Measurements from ENCODE around the gene CCR5AS. TPM values are rescaled to one million over a fixed set of nuclear protein-coding genes. Genes with fewer than 3 reads are reported as not detected.
"Not testable (repeated sequence)": the region's sequence is repeated elsewhere in the genome, so short reads cannot be mapped to it uniquely, and the experiment has no call there.

The CCR5AS gene

GRCh38 chr3:46335541-46335940 lies 71.3 kb downstream of the CCR5AS start:
- Mint-ChIP-seq H3K4me1 (peaks cover 11% of the 10 kb centered on the region), H3K4me3 (no peak overlapping the region), H3K9me3 (peaks cover 30% of the 10 kb centered on the region), H3K27ac (no peak overlapping the region), H3K36me3 (ENCODE audit: low read depth) (peaks cover 18% of the 10 kb centered on the region), H3K27me3 (peaks cover 28% of the 10 kb centered on the region)
- DNase-seq: no peak
- intact Hi-C loops (cut with micrococcal nuclease): no loop called here

GRCh38 chr3:46334741-46335478 lies 72.0 kb downstream of the CCR5AS start:
- intact Hi-C loops (cut with micrococcal nuclease): no loop called here
- Mint-ChIP-seq H3K9me3 (peaks cover 26% of the 10 kb centered on the region), H3K27ac (no peak overlapping the region), H3K27me3 (peaks cover 28% of the 10 kb centered on the region), H3K4me1 (peaks cover 11% of the 10 kb centered on the region), H3K4me3 (no peak overlapping the region), H3K36me3 (ENCODE audit: low read depth) (peaks cover 17% of the 10 kb centered on the region)
- DNase-seq: peak; percentile 48

GRCh38 chr3:46330676-46331075 lies 76.2 kb downstream of the CCR5AS start:
- peaks cover 12% of the 10 kb centered on the region for H3K9me3 Mint-ChIP-seq
- H3K27ac Mint-ChIP-seq; H3K4me1 Mint-ChIP-seq; H3K36me3 Mint-ChIP-seq (ENCODE audit: low read depth); intact Hi-C loops (cut with micrococcal nuclease); H3K4me3 Mint-ChIP-seq: not testable (repeated sequence)
- peaks cover 28% of the 10 kb centered on the region for H3K27me3 Mint-ChIP-seq
- DNase-seq: peak; percentile 47

GRCh38 chr3:46325645-46326300 lies 81.1 kb downstream of the CCR5AS start:
- Mint-ChIP-seq H3K9me3 (peaks cover 8% of the 10 kb centered on the region), H3K4me1 (no peaks in the 10 kb centered on the region), H3K36me3 (ENCODE audit: low read depth) (peaks cover 4% of the 10 kb centered on the region), H3K27ac (no peak overlapping the region), H3K27me3 (peaks cover 25% of the 10 kb centered on the region), H3K4me3 (no peak overlapping the region)
- DNase-seq: peak; percentile 48
- intact Hi-C loops (cut with micrococcal nuclease): no loop called here

- peaks cover 12% of the 10 kb centered on the region for H3K9me3 Mint-ChIP-seq
- H3K4me1 Mint-ChIP-seq: no peaks in the 10 kb centered on the region
- H3K27ac Mint-ChIP-seq: no peak overlapping the region
- intact Hi-C loops (cut with micrococcal nuclease): no loop called here
- peaks cover 4% of the 10 kb centered on the region for H3K36me3 Mint-ChIP-seq (ENCODE audit: low read depth)
- peaks cover 28% of the 10 kb centered on the region for H3K27me3 Mint-ChIP-seq
- H3K4me3 Mint-ChIP-seq: no peak overlapping the region
- DNase-seq: peak; percentile 37
Measured at GRCh38 chr3:46324036-46324435, 82.8 kb downstream of the CCR5AS start.

GRCh38 chr3:46321461-46322104 lies 85.3 kb downstream of the CCR5AS start:
- no peak for DNase-seq
- Mint-ChIP-seq H3K36me3 (ENCODE audit: low read depth) (peaks cover 4% of the 10 kb centered on the region), H3K27me3 (peaks cover 37% of the 10 kb centered on the region), H3K27ac (no peak overlapping the region), H3K4me3 (no peak overlapping the region), H3K4me1 (no peaks in the 10 kb centered on the region), H3K9me3 (peaks cover 12% of the 10 kb centered on the region)
- intact Hi-C loops (cut with micrococcal nuclease): no loop called here

GRCh38 chr3:46318207-46318927 lies 88.5 kb downstream of the CCR5AS start:
- Mint-ChIP-seq H3K36me3 (ENCODE audit: low read depth) (peaks cover under 1% of the 10 kb centered on the region), H3K4me1 (peaks cover 3% of the 10 kb centered on the region), H3K27ac (no peak overlapping the region), H3K4me3 (no peak overlapping the region), H3K9me3 (peaks cover 18% of the 10 kb centered on the region), H3K27me3 (peaks cover 45% of the 10 kb centered on the region)
- intact Hi-C loops (cut with micrococcal nuclease): no loop called here
- peak; percentile 37 for DNase-seq

- Mint-ChIP-seq H3K27me3 (peaks cover 39% of the 10 kb centered on the region), H3K4me1 (peaks cover 3% of the 10 kb centered on the region), H3K27ac (no peak overlapping the region), H3K36me3 (ENCODE audit: low read depth) (no peaks in the 10 kb centered on the region), H3K9me3 (peaks cover 15% of the 10 kb centered on the region), H3K4me3 (no peak overlapping the region)
- intact Hi-C loops (cut with micrococcal nuclease): no loop called here
- no peak for DNase-seq
Measured at GRCh38 chr3:46316206-46316605, 90.7 kb downstream of the CCR5AS start.

GRCh38 chr3:46314517-46314916 lies 92.3 kb downstream of the CCR5AS start:
- Mint-ChIP-seq H3K36me3 (ENCODE audit: low read depth) (no peaks in the 10 kb centered on the region), H3K27ac (no peak overlapping the region), H3K27me3 (peaks cover 41% of the 10 kb centered on the region), H3K4me3 (no peak overlapping the region), H3K4me1 (peaks cover 3% of the 10 kb centered on the region), H3K9me3 (peaks cover 9% of the 10 kb centered on the region)
- peak; percentile 59 for DNase-seq
- intact Hi-C loops (cut with micrococcal nuclease): loop anchor here (2.0 kb wide), 1 partner anchor 16 kb away; no protein-coding TSS in a partner anchor

Other genes with a start within 250 kb of the CCR5AS start
- gene CCR1, start 198.8 kb downstream of the CCR5AS start, total RNA-seq: 5.9 and 6.7 TPM in 2 replicates
- not detected in 2 replicates for gene CCR3, start 164.6 kb downstream of the CCR5AS start, total RNA-seq
- 6.1 and 6.8 TPM in 2 replicates for gene CCR2, start 53.0 kb downstream of the CCR5AS start, total RNA-seq
- 1.7 and 2.3 TPM in 2 replicates for gene CCR5, start 36.1 kb downstream of the CCR5AS start, total RNA-seq
- gene CCRL2, start 193 bp upstream of the CCR5AS start, total RNA-seq: 1.7 and 1.9 TPM in 2 replicates
- not detected in 2 replicates for gene LTF, start 57.8 kb upstream of the CCR5AS start, total RNA-seq
- gene RTP3, start 90.9 kb upstream of the CCR5AS start, total RNA-seq: not detected in 2 replicates
- not detected in 2 replicates for gene LRRC2, start 159.2 kb upstream of the CCR5AS start, total RNA-seq
- gene FAM240A, start 205.5 kb upstream of the CCR5AS start, total RNA-seq: not detected in 2 replicates